GM12878 (cell line): ENCODE measurements around the gene AZU1. TPM values are rescaled to one million over a fixed set of nuclear protein-coding genes. Genes with fewer than 3 reads are reported as not detected.

Source experiments
- ATAC-seq: fragments of 200-7000 bp; cut with Tn5 transposase; 3 replicates; pipeline ENCODE4 v1.9.1; 2020; ENCODE audit warnings: mild to moderate bottlenecking, moderate library complexity
- BruUV-seq: library from RNA; stranded (reverse); fragments of 400-500 nt; replicated peaks from 2 replicates; lab custom pipeline; 2021; lab: Mats Ljungman, UMichigan
- CTCF ChIA-PET: fragments of 300-600 bp; sonication (Branson Sonifier 250); formaldehyde crosslinking; extraction: SDS; loops from one replicate; lab custom pipeline; 2021; ENCODE audit warnings: inconsistent platforms; lab: Yijun Ruan, JAX
- POLR2A ChIA-PET: fragments of 350-600 bp; formaldehyde crosslinking; extraction: SDS; loops from one replicate; lab custom pipeline; 2021; ENCODE audit warnings: inconsistent platforms; lab: Charles Lee
- RAD21 ChIA-PET: fragments of 300-600 bp; sonication (Branson Sonifier 250); formaldehyde crosslinking; loops from one replicate; lab custom pipeline; 2023; ENCODE audit warnings: antibody characterized with exemption; ENCODE audit not compliant: unreplicated experiment; lab: Charles Lee
- SMC1A ChIA-PET: fragments of 300-600 bp; sonication (Branson Sonifier 250); formaldehyde crosslinking; loops from one replicate; lab custom pipeline; 2023; ENCODE audit not compliant: unreplicated experiment, uncharacterized antibody; lab: Charles Lee
- DNase-seq: peaks from one replicate; pipeline ENCODE4 v3.0.0-alpha.2; 2011; ENCODE audit warnings: low read depth, low spot score
- FAIRE-seq: peaks from 3 replicates; lab custom pipeline; 2011; peaks lifted over from hg19 to GRCh38; lab: Jason Lieb, UNC
- H2AFZ ChIP-seq: 2 replicates; pipeline ENCODE4 v1.6.0; 2011; ENCODE audit warnings: low read depth, low read length, control low read depth; ENCODE audit not compliant: control insufficient read depth
- H3K27ac ChIP-seq: 2 replicates; pipeline ENCODE4 v1.5.1; 2011; ENCODE audit warnings: control low read depth; ENCODE audit not compliant: control insufficient read depth, insufficient read depth
- H3K27me3 ChIP-seq, 2 experiments: replicated peaks in 1 of 2; 2 replicates each; pipeline versions ENCODE4 v1.6.0 to v1.6.1; 2011; ENCODE audit warnings: low read length in 1 of 2; ENCODE audit not compliant: control insufficient read depth in 2 of 2, insufficient read depth in 2 of 2
- H3K36me3 ChIP-seq, 2 experiments: 2 replicates each; pipeline ENCODE4 v1.5.1; 2011; ENCODE audit warnings: low read length in 1 of 2; ENCODE audit not compliant: control insufficient read depth in 2 of 2, insufficient read depth in 2 of 2
- H3K4me1 ChIP-seq: 2 replicates; pipeline ENCODE4 v1.6.1; 2011; ENCODE audit warnings: mild to moderate bottlenecking, low read length, moderate library complexity, mixed read lengths; ENCODE audit not compliant: control insufficient read depth, insufficient read depth
- H3K4me2 ChIP-seq: 2 replicates; pipeline ENCODE4 v1.6.0; 2011; ENCODE audit warnings: control low read depth; ENCODE audit not compliant: control insufficient read depth, insufficient read depth
- H3K4me3 ChIP-seq: fragments of 200-600 bp; sonication (generic); 2 replicates; pipeline ENCODE4 v1.5.1; 2016
- H3K79me2 ChIP-seq: 2 replicates; pipeline ENCODE4 v1.6.0; 2011; ENCODE audit warnings: low read length; ENCODE audit not compliant: control insufficient read depth, insufficient read depth
- H3K9ac ChIP-seq: 2 replicates; pipeline ENCODE4 v1.8.0; 2011; ENCODE audit warnings: low read length, control low read depth, mixed read lengths; ENCODE audit not compliant: control insufficient read depth, insufficient read depth
- H3K9me3 ChIP-seq: replicated peaks from 3 replicates; pipeline ENCODE4 v1.5.1; 2011; ENCODE audit warnings: mild to moderate bottlenecking, low read length; ENCODE audit not compliant: control insufficient read depth, insufficient read depth
- H4K20me1 ChIP-seq: 2 replicates; pipeline ENCODE4 v1.6.0; 2011; ENCODE audit not compliant: control insufficient read depth, insufficient read depth
- CBFB ChIP-seq: IDR thresholded peaks from 2 replicates; pipeline ENCODE4 v1.6.1; 2016; ENCODE audit warnings: antibody characterized with exemption, low read depth
- CUX1 ChIP-seq: IDR thresholded peaks from 2 replicates; pipeline ENCODE4 v1.6.1; 2012; ENCODE audit warnings: improper control_type of control experiment, low read depth, low read length; ENCODE audit not compliant: insufficient replicate concordance
- EGR1 ChIP-seq, 2 experiments: IDR thresholded peaks; 1 replicate in 1 of 2; 2 replicates in 1 of 2; pipeline ENCODE4 v1.6.1; 2011 to 2012; ENCODE audit warnings: low read depth in 2 of 2, low read length in 2 of 2, borderline replicate concordance in 1 of 2, mild to moderate bottlenecking in 1 of 2, moderate library complexity in 1 of 2
- JUNB ChIP-seq: IDR thresholded peaks from 2 replicates; pipeline ENCODE4 v1.6.1; 2016; ENCODE audit warnings: antibody characterized with exemption, mild to moderate bottlenecking
- MEF2A ChIP-seq: IDR thresholded peaks from 2 replicates; pipeline ENCODE4 v1.6.1; 2011; ENCODE audit warnings: low read depth, mild to moderate bottlenecking, low read length, moderate library complexity; ENCODE audit not compliant: insufficient read depth
- MLLT1 ChIP-seq: fragments of 450-650 bp; IDR thresholded peaks from 2 replicates; pipeline ENCODE4 v1.6.1; 2016; ENCODE audit warnings: mild to moderate bottlenecking
- MTA2 ChIP-seq: fragments of 450-650 bp; IDR thresholded peaks from 2 replicates; pipeline ENCODE4 v1.6.1; 2016; ENCODE audit warnings: low read depth, mild to moderate bottlenecking, moderate library complexity
- NR2F1 ChIP-seq: fragments of 450-650 bp; conservative IDR thresholded peaks from 2 replicates; pipeline ENCODE4 v1.6.1; 2017; ENCODE audit warnings: mild to moderate bottlenecking
- SKIL ChIP-seq: fragments of 450-650 bp; IDR thresholded peaks from 2 replicates; pipeline ENCODE4 v1.6.1; 2017; ENCODE audit warnings: mild to moderate bottlenecking, low read depth, inconsistent platforms; ENCODE audit not compliant: poor library complexity, severe bottlenecking
- SP1 ChIP-seq: IDR thresholded peaks from one replicate; pipeline ENCODE4 v1.6.1; 2011; ENCODE audit warnings: low read depth, low read length
- USF1 ChIP-seq: IDR thresholded peaks from 2 replicates; pipeline ENCODE4 v1.6.1; 2011; ENCODE audit warnings: borderline replicate concordance, low read depth, mild to moderate bottlenecking, moderate library complexity, mixed read lengths, low read length; ENCODE audit not compliant: insufficient read depth; ENCODE audit errors: extremely low read length
- ZNF274 ChIP-seq: IDR thresholded peaks from one replicate; pipeline ENCODE4 v1.8.0; 2011; ENCODE audit not compliant: insufficient read length, insufficient read depth
- WGBS: methylation state at CpG from one replicate; pipeline ENCODE4 v1.1.6; 2016; ENCODE audit warnings: low lambda C conversion rate; ENCODE audit not compliant: insufficient replicate concordance, insufficient coverage; ENCODE audit errors: missing lambda C conversion rate; 5-methylcytosine and 5-hydroxymethylcytosine counted together
- in situ Hi-C: fragments of 300-500 bp; cut with MboI; formaldehyde crosslinking; loops from 9 replicates; pipeline ENCODE4 v1.14.3; 2018; ENCODE audit warnings: mixed read lengths
- intact Hi-C: fragments of 100-400 bp; cut with micrococcal nuclease; formaldehyde crosslinking; loops from one replicate; pipeline ENCODE4 v1.14.2; 2022; ENCODE audit not compliant: unreplicated experiment
- polyA plus RNA-seq, 11 experiments: library from polyadenylated mRNA; depleted of rRNA in 4 of 11; unstranded in 6 of 11; stranded (reverse) in 5 of 11; fragments of >200 nt; fragmentation: Nextera tagmentation in 4 of 11; fragmentation: Illumina TruSeq in 1 of 11; extraction: Ambion mirVana in 4 of 11; extraction: Trizol in 1 of 11; gene quantifications; 1 replicate in 1 of 11; 2 replicates in 10 of 11; pipeline versions ENCODE4 v1.2.1 to v1.2.3, GENCODE V29; 2011 to 2016; ENCODE audit warnings: inconsistent platforms in 2 of 11, missing spikeins in 2 of 11, low read depth in 1 of 11
- total RNA-seq, 4 experiments: library from RNA; depleted of rRNA in 3 of 4; stranded (reverse); fragments of >200 nt in 3 of 4; fragmentation: Illumina TruSeq in 1 of 4; extraction: Trizol in 1 of 4; gene quantifications; 2 replicates each; pipeline versions ENCODE4 v1.2.1 to v1.2.3, GENCODE V29; 2013 to 2021

AZU1 gene
- total and polyA plus RNA-seq, 10 of the 15 experiments (the other 5 are each of a cell fraction or from before 2014, with no cell fraction given), result not detected

GRCh38 chr19:867855-868457 is 40.3 kb downstream of the AZU1 start:
- no peak overlapping the region for H3K4me2 ChIP-seq
- H3K79me2 ChIP-seq, result no peaks in the 10 kb centered on the region
- ChIA-PET RAD21 (no interaction called here), SMC1A (no interaction called here), CTCF (no interaction called here), POLR2A (no interaction called here)
- in situ Hi-C loops, result no loop called here
- H3K27me3 ChIP-seq, result no peaks in the 10 kb centered on the region
- H3K36me3 ChIP-seq, result no peaks in the 10 kb centered on the region; a peak in 1 of 4 replicates
- no peak for FAIRE-seq
- DNase-seq, result no peak
- H2AFZ ChIP-seq, result no peak overlapping the region
- no peak for ATAC-seq
- no peak overlapping the region for H3K9ac ChIP-seq
- H3K4me3 ChIP-seq, result no peak overlapping the region
- H4K20me1 ChIP-seq, result no peaks in the 10 kb centered on the region
- no TSS peak for BruUV-seq
- 90% methylated on average over 39 of the region's 39 CpGs for WGBS
- no peak overlapping the region for H3K27ac ChIP-seq
- no peaks in the 10 kb centered on the region for H3K9me3 ChIP-seq
- H3K4me1 ChIP-seq, result peaks cover 4% of the 10 kb centered on the region
- intact Hi-C loops, result no loop called here
- TF ChIP-seq EGR1 (IDR thresholded peaks at IDR 0.05; ENCODE audit: borderline replicate concordance in 1 of 2, low read depth in 2 of 2, low read length in 2 of 2), result no peak
- TF ChIP-seq MEF2A, result no peak
- TF ChIP-seq SKIL, result no peak
- no peak for TF ChIP-seq NR2F1
- TF ChIP-seq MTA2, result no peak
- no peak for TF ChIP-seq CBFB
- TF ChIP-seq MLLT1, result no peak
- no peak for TF ChIP-seq JUNB
- TF ChIP-seq ZNF274, result no peak
- no peak for TF ChIP-seq CUX1
- TF ChIP-seq USF1, result no peak
- no peak for TF ChIP-seq SP1
